ENCODE data around the gene ANKK1. TPM values are rescaled to one million over a fixed set of nuclear protein-coding genes. Genes with fewer than 3 reads are reported as not detected.

Gene ANKK1
- total and polyA plus RNA-seq, 2 donors from 2014 or later = 0.19 to 0.60 TPM

DNA sequence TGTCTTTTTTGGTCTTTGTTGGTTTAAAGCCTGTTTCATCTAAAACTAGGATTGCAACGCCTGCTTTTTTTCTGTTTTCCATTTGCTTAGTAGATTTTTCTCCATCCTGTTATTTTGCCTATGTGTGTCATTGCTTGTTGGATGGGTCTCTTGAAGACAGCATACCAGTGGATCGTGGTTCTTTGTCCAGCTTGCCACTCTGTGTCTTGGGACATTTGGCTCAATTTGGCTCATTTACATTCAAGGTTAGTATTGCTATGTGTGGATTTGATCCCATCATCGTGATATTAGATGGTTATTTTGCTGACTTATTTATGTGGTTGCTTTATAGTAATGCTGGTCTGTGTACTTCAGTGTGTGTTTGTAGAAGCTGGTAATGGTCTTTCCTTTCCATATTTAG lies 31.4 kb upstream of the ANKK1 start:
- TF ChIP-seq CTCF (IDR thresholded peaks at IDR 0.05; ENCODE audit: borderline replicate concordance, extremely low read depth, insufficient read depth) = no peak
- no peak overlapping the region for H3K4me3 ChIP-seq (ENCODE audit: low read length in 3 of 3)
- intact Hi-C loops (cut with DNase I) = no loop called here
- no peak overlapping the region for H3K9ac ChIP-seq (ENCODE audit: low read length in 3 of 3)
- H3K36me3 ChIP-seq (ENCODE audit: control insufficient read depth in 2 of 3, insufficient read depth in 3 of 3, low read length in 3 of 3) = peaks cover 5 to 49% (median 36%) of the 10 kb centered on the region in 3 donors
- DNase-seq = no peak
- no peak for FAIRE-seq
- H3K4me1 ChIP-seq (ENCODE audit: control insufficient read depth in 2 of 3, insufficient read depth in 2 of 3, low read depth in 1 of 3, low read length in 3 of 3) = no peaks in the 10 kb centered on the region
- H3K27ac ChIP-seq (ENCODE audit: low read depth in 2 of 2, low read length in 2 of 2) = no peak overlapping the region
- H3K9me3 ChIP-seq (ENCODE audit: control insufficient read depth in 2 of 3, insufficient read depth in 1 of 3, low read length in 3 of 3) = peaks cover 0 to 5% (median 4%) of the 10 kb centered on the region in 3 donors
- H3K27me3 ChIP-seq (ENCODE audit: control insufficient read depth, insufficient read depth, low read length) = no peaks in the 10 kb centered on the region

GRCh38 chr11:113363406-113363805 lies 24.2 kb upstream of the ANKK1 start:
- no peaks in the 10 kb centered on the region for H3K4me1 ChIP-seq (ENCODE audit: control insufficient read depth in 2 of 3, insufficient read depth in 2 of 3, low read depth in 1 of 3, low read length in 3 of 3)
- no peaks in the 10 kb centered on the region for H3K27me3 ChIP-seq (ENCODE audit: control insufficient read depth, insufficient read depth, low read length)
- intact Hi-C loops (cut with DNase I) = no loop called here
- FAIRE-seq (no peak), DNase-seq (no peak)
- H3K4me3 ChIP-seq (ENCODE audit: low read length in 3 of 3) = no peak overlapping the region
- peaks cover 2 to 75% (median 42%) of the 10 kb centered on the region in 3 donors for H3K36me3 ChIP-seq (ENCODE audit: control insufficient read depth in 2 of 3, insufficient read depth in 3 of 3, low read length in 3 of 3)
- H3K9me3 ChIP-seq (ENCODE audit: control insufficient read depth in 2 of 3, insufficient read depth in 1 of 3, low read length in 3 of 3) = no peaks in the 10 kb centered on the region
- H3K27ac ChIP-seq (ENCODE audit: low read depth in 2 of 2, low read length in 2 of 2) = no peak overlapping the region
- H3K9ac ChIP-seq (ENCODE audit: low read length in 3 of 3) = no peak overlapping the region
- TF ChIP-seq CTCF (IDR thresholded peaks at IDR 0.05; ENCODE audit: borderline replicate concordance, extremely low read depth, insufficient read depth) = no peak

GRCh38 chr11:113363996-113364641 lies 23.5 kb upstream of the ANKK1 start:
- H3K9me3 ChIP-seq (ENCODE audit: control insufficient read depth in 2 of 3, insufficient read depth in 1 of 3, low read length in 3 of 3) = no peaks in the 10 kb centered on the region
- H3K27ac ChIP-seq (ENCODE audit: low read depth in 2 of 2, low read length in 2 of 2) = no peak overlapping the region
- no peaks in the 10 kb centered on the region for H3K4me1 ChIP-seq (ENCODE audit: control insufficient read depth in 2 of 3, insufficient read depth in 2 of 3, low read depth in 1 of 3, low read length in 3 of 3)
- no peak for DNase-seq
- intact Hi-C loops (cut with DNase I) = no loop called here
- H3K36me3 ChIP-seq (ENCODE audit: control insufficient read depth in 2 of 3, insufficient read depth in 3 of 3, low read length in 3 of 3) = peaks cover 2 to 69% (median 35%) of the 10 kb centered on the region in 3 donors
- FAIRE-seq = no peak
- H3K4me3 ChIP-seq (ENCODE audit: low read length in 3 of 3) = no peak overlapping the region
- no peaks in the 10 kb centered on the region for H3K27me3 ChIP-seq (ENCODE audit: control insufficient read depth, insufficient read depth, low read length)
- no peak for TF ChIP-seq CTCF (IDR thresholded peaks at IDR 0.05; ENCODE audit: borderline replicate concordance, extremely low read depth, insufficient read depth)
- no peak overlapping the region for H3K9ac ChIP-seq (ENCODE audit: low read length in 3 of 3)

DNA sequence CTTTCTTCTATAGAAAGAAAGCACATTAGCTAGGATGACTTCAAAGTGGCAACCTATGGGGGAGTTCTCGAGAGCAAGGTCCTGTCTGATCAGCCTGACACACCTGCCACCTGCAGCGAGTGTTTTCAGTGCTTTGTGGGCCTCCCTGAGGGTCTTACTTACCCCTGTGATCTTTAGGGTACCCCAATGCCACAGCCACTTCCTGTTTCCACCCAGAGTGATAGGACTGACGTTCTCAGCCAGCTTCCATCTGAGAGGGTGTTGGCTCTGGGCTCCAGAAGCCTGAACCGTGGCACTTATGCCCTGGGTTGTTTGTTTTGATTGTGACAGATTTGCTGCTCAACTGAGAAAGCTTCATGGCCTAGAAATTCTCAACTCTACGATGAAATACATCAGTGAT lies 21.7 kb upstream of the ANKK1 start:
- intact Hi-C loops (cut with DNase I) = no loop called here

More for the DNA sequence above, 21.7 kb upstream of the ANKK1 start:
- H3K27ac ChIP-seq (ENCODE audit: low read depth in 2 of 2, low read length in 2 of 2) = no peak overlapping the region
- no peaks in the 10 kb centered on the region for H3K27me3 ChIP-seq (ENCODE audit: control insufficient read depth, insufficient read depth, low read length)
- H3K9me3 ChIP-seq (ENCODE audit: control insufficient read depth in 2 of 3, insufficient read depth in 1 of 3, low read length in 3 of 3) = no peaks in the 10 kb centered on the region
- TF ChIP-seq CTCF (IDR thresholded peaks at IDR 0.05; ENCODE audit: borderline replicate concordance, extremely low read depth, insufficient read depth) = no peak
- no peak for DNase-seq
- H3K36me3 ChIP-seq (ENCODE audit: control insufficient read depth in 2 of 3, insufficient read depth in 3 of 3, low read length in 3 of 3) = peaks cover 0 to 57% (median 28%) of the 10 kb centered on the region in 3 donors
- FAIRE-seq = no peak
- no peaks in the 10 kb centered on the region for H3K4me1 ChIP-seq (ENCODE audit: control insufficient read depth in 2 of 3, insufficient read depth in 2 of 3, low read depth in 1 of 3, low read length in 3 of 3)
- H3K4me3 ChIP-seq (ENCODE audit: low read length in 3 of 3) = no peak overlapping the region
- no peak overlapping the region for H3K9ac ChIP-seq (ENCODE audit: low read length in 3 of 3)
